H7 (cell line): ENCODE results near the gene FCN2. TPM values are rescaled to one million over a fixed set of nuclear protein-coding genes. Genes with fewer than 3 reads are reported as not detected.

ENCODE experiments used
- DNase-seq: peaks from one replicate; pipeline ENCODE4 v3.0.0; 2012
- H3K27me3 ChIP-seq: 2 replicates; pipeline ENCODE4 v1.6.0; 2011; ENCODE audit warnings: mild to moderate bottlenecking, low read length; ENCODE audit not compliant: control insufficient read depth, insufficient read depth
- H3K36me3 ChIP-seq: replicated peaks from 2 replicates; pipeline ENCODE4 v1.5.1; 2011; ENCODE audit warnings: low read length; ENCODE audit not compliant: control insufficient read depth, insufficient read depth
- H3K4me3 ChIP-seq: 2 replicates; pipeline ENCODE4 v1.5.1; 2011; ENCODE audit warnings: low read depth, mild to moderate bottlenecking, control low read depth, low read length, moderate library complexity; ENCODE audit not compliant: insufficient read depth
- total RNA-seq: library from RNA; depleted of rRNA; stranded (reverse); fragments of >200 nt; shearing (Covaris generic); gene quantifications from 2 replicates; pipeline ENCODE4 v1.2.3, GENCODE V29; 2014

FCN2 gene
- total RNA-seq, 1 experiment from 2014 or later: not detected

DNA sequence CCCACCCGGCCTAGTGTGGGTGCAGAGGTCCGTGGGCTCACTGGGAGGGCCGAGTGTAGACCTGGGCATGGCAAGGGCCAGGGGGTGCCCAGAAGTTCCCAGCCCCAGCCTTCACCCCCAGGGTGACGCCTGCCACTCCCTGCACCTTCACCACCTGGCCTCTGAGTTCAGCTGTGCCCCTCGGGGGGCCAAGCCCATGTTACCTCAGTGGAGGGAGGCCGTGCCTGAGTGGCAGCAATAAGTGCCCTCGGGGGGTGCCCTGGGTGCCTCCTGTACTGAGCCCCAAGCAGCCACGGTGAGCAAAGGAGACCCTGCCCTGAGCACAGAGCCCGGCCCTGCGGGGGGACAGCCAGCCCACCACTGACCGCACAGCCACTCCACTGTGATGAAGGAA is 10.3 kb upstream of the FCN2 start:
- no peaks in the 10 kb centered on the region for H3K36me3 ChIP-seq
- no peaks in the 10 kb centered on the region for H3K27me3 ChIP-seq
- H3K4me3 ChIP-seq: no peak overlapping the region
- peak; percentile 46 for DNase-seq

DNA sequence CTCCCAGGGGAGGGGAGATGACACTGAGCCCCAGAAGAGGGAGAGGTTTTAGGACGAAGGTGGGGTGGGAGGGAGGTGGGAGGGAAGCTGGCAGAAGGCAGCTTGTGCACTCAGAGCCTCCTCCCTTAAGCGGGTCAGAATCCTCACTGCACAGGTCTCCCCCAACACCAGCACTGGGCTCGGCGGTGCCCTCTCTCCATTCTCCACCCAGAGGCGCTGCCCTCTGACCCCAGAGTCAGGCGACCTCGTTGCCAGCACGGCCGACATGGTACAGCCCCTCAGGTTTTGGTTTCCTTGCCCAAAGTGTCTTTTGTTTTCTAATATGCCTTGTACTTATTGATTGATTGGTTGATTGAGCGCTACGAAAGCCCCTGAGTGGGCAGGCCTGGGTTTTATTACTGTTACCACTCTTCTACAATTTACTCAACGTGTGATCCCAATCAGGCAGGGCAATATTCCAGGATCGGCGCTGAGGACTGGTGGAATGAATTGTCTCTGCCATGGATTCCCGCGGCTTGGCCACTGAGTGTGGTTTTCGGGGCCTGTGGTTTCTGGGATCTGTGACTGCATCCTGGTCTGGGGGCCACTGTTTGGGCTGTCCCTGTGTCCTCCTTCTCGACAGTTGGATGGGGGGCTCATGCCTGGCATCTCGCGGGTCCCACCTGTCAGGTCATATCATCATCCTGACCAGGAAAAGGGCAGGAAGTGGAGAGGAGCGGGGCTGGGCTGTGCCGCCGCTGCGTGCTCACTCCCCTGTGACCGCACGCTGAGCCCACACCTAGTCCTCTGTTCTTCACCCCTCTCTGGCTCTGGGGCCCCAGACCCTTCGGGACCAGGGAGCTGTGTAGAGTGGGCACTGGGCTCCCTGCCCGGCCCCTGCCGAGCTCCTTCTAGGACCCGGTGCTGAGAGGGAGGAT is 9.6 kb upstream of the FCN2 start:
- no peaks in the 10 kb centered on the region for H3K36me3 ChIP-seq
- DNase-seq: peak; percentile 35
- H3K4me3 ChIP-seq: no peak overlapping the region
- no peaks in the 10 kb centered on the region for H3K27me3 ChIP-seq

DNA sequence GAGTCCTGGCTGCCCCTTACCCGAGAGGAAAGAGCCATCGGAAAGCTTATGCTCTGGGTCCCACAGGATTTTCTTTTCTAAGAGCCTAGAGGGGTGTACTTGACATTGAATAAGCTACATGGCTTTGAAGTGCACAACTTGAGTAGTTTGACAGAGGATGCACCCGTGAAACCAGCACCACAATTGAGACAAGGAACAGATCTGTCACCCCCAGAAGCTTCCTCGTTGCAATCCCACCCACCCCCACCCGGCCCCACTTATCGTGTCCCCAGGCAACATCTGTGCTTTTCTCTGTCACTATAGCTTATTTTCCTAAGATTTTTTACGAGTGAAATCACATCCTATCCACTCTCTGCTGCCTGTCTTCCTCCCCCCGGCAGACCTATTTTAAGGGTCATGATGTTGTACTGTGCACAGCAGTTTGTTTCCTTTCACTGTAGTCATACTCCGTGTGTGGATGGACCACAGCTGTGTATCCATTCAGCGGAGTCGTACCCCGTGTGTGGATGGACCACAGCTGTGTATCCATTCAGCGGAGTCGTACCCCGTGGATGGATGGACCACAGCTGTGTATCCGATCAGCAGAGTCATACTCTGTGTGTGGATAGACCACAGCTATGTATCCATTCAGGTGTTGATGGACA is 8.8 kb upstream of the FCN2 start:
- Histone ChIP-seq H3K4me3 (no peak overlapping the region), H3K27me3 (no peaks in the 10 kb centered on the region), H3K36me3 (no peaks in the 10 kb centered on the region)
- DNase-seq: peak; percentile 21

DNA sequence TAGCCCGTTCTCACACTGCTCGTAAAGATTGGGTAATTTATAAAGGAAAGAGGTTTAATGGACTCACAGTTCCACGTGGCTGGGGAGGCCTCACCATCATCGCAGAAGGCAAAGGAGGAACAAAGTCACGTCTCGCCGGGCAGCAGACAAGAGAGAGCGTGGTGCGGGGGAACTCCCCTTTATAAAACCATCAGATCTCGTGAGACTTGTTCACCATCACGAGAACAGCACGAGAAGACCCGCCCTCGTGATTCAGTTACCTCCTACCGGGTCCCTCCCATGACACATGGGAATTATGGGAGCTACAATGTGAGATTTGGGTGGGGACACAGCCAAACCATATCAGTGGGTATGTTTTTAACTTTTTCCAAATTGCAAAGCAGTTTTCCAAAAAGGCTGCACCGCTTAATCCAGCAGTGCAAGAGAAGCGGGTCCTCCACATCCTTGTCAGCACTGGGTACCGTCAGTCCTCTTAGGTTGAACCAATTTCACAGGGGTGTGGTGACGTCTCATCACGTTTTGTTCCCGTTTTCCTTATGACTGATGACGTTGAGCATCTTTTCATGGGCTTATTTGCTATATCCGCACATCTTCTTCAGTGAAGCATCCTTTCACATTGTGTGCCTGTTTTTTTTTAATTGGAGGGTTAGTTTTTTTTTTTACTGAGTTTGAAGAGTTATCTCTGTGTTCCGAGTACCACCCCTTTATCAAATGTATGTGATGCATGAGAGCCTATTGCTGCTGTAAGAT is 8.0 kb upstream of the FCN2 start:
- Histone ChIP-seq H3K27me3 (no peaks in the 10 kb centered on the region), H3K4me3 (no peak overlapping the region), H3K36me3 (no peaks in the 10 kb centered on the region)
- no peak for DNase-seq

DNA sequence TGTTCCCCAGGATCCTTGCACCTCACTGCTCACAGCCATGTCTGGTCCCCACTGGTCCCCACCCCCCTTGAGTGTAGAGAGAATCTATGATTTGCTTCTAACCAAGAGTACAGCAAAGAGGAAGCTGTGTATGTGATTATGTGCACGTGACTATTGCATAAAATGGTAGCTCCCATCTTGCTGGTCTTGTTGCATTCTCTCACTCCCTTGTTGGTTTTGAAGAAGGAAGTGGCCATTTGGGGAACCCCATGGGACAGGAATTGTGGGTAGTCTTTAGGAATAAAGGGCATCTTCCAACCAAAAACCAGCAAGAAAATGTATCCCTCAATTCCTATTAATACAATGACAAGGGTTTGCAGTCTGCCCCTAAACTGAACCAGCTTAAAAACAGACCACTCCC is 5.2 kb upstream of the FCN2 start:
- Histone ChIP-seq H3K27me3 (no peaks in the 10 kb centered on the region), H3K36me3 (no peaks in the 10 kb centered on the region), H3K4me3 (no peak overlapping the region)
- no peak for DNase-seq

DNA sequence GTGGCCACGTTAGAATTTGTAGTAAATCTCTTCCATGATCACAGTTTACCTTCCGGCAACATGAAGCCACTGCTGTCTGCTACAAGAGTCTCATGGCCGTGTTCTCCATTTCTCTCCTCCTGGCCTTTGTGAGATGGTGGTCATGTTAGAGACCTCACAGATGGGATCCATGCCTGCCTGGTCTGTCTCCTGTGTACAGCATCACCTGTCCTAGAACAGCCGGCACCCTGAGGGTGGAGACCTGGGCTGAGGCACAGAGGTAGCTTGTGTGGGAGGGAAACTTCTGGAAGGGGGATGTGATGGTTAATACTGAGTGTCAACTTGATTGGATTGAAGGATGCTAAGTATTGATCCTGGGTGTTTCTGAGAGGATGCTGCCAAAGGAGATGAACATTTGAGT is 3.1 kb upstream of the FCN2 start:
- H3K4me3 ChIP-seq: no peak overlapping the region
- no peaks in the 10 kb centered on the region for H3K27me3 ChIP-seq
- H3K36me3 ChIP-seq: no peaks in the 10 kb centered on the region
- DNase-seq: no peak

DNA sequence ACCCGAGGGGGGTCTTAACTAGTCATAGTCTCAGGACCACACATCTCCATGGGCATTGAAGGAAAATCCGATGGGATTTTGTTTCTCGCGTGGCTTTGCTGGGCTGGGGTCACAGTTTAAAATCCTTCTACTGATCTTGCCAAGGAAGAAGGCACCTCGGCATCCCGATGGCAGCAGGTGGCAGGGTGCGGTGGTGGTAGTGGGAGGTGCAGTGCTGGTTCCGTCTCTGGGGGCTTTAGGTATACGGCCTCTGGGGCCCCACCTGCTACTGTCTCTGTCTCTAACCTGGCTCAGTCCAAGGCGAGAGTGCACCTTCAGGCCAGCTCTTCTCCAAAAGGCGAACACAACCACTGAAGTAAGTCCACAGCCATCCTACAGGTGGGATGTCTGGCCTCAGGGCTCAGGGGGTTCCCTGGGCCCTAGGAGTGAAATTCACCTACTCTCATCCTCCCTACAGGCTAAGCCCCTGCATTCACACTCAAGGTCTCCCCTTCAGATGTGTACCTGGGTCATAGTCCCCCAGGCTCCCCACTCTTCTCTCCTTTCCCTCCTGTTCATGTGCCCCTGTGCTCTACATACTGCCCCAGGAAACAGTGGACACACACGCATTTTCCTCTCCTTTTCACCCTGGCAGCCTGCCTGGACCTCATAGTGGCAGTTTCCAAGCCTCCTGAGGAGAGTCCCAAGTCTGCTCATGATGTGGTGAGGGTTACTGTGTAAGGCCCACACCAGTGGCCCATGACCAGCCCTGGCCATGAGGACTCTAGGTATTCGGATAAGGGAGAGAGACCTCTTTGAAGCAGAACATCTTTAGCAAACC is 736 bp upstream of the FCN2 start:
- Histone ChIP-seq H3K27me3 (no peaks in the 10 kb centered on the region), H3K4me3 (no peak overlapping the region), H3K36me3 (no peaks in the 10 kb centered on the region)
- DNase-seq: no peak

DNA sequence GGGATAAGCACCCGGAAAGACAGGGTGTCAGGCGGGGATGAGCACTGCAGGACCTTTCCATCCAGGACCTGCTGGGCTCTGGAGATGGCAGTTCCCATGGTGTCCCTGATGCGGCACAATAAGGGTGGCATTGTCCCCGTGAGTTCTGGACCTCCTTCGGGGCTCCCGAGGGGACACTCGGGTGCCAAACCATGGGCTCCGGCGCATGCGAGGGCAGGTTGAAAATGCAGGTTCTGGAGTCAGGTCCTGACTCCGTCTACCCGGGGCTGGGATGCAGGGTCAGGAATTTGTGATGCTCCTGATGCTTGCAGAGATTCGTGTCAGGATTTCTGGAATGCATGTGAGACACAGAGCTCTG is 682 bp downstream of the FCN2 start:
- no peak for DNase-seq
- Histone ChIP-seq H3K27me3 (no peaks in the 10 kb centered on the region), H3K4me3 (no peak overlapping the region), H3K36me3 (no peaks in the 10 kb centered on the region)

DNA sequence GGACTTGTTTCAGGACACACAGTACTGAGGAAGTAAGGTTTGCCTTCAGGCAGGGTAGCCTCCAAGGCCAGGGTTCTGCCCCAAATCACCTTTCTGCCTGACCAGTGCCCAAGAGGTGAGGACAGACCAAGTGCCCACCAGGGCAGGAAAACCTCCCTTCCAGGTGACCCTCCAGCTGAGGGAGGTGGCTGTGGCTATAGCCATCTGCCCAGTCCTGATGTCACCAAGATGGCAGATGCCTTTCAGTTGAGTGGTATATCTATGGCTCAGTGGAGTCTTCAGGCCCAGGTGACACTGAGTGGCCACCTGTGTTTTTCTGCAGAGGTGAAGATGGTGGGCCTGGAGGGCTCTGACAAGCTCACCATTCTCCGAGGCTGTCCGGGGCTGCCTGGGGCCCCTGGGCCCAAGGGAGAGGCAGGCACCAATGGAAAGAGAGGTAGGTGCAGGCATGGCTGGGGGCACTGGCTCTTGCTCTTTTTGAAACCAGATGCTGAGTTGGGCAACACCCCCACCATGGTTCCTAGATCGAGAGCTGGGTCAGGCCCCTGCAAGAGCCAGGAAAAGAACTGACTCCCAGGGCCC is 1.7 kb downstream of the FCN2 start:
- no peak overlapping the region for H3K4me3 ChIP-seq
- H3K36me3 ChIP-seq: no peaks in the 10 kb centered on the region
- no peak for DNase-seq
- no peaks in the 10 kb centered on the region for H3K27me3 ChIP-seq

DNA sequence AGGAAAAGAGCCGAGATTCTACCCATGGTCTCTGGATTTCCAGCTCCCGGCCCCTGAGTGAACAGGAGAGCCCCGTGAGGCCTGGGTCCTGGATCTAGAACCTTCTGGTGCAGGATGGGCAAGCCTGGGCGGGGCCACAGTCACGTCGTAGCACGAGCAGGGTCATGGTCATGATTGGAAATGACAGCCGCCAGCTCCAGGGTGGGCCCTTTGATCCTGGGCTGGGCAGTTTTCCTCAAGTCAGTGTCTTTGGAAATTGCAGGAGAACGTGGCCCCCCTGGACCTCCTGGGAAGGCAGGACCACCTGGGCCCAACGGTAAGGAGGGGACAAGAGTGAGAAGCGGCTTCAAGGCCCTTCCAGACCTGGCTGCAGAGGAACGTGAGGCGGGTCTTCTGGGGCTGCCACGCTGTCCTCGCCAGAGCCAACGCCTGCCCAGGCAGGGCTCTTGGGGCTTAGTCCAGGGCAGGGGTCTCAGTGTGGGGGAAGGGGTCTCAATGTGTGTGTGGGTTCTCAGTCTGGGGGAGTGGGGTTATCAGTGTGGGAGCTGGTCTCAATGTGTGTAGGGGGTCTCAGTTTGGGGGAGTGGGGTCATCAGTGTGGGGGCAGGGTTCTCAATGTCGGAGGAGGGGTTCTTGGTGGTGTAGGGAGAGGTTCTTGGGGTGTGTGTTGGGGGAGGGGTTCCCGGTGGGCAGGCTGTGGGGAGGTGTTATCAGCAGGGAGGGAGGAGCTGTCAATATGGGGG is 2.6 kb downstream of the FCN2 start:
- Histone ChIP-seq H3K36me3 (no peaks in the 10 kb centered on the region), H3K27me3 (no peaks in the 10 kb centered on the region), H3K4me3 (no peak overlapping the region)
- DNase-seq: no peak

DNA sequence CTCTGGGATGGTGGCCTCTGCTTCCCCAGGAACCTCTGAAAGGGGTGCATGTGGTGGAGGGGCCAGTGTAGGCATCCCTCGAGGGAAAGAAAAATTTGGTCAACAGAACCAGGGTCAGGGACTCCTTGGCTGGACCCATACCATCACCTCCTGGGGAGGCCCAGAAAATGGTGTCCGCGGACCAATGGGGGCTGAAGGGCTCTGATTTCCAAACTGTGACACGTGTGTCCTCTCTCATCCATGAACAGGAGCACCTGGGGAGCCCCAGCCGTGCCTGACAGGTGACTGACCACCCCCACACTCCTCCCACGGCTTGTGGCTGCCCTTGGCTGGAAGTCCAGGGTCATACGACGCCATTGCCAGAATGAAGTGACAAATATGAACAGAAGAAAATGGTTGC is 3.9 kb downstream of the FCN2 start:
- no peak for DNase-seq
- Histone ChIP-seq H3K4me3 (no peak overlapping the region), H3K36me3 (no peaks in the 10 kb centered on the region), H3K27me3 (no peaks in the 10 kb centered on the region)

DNA sequence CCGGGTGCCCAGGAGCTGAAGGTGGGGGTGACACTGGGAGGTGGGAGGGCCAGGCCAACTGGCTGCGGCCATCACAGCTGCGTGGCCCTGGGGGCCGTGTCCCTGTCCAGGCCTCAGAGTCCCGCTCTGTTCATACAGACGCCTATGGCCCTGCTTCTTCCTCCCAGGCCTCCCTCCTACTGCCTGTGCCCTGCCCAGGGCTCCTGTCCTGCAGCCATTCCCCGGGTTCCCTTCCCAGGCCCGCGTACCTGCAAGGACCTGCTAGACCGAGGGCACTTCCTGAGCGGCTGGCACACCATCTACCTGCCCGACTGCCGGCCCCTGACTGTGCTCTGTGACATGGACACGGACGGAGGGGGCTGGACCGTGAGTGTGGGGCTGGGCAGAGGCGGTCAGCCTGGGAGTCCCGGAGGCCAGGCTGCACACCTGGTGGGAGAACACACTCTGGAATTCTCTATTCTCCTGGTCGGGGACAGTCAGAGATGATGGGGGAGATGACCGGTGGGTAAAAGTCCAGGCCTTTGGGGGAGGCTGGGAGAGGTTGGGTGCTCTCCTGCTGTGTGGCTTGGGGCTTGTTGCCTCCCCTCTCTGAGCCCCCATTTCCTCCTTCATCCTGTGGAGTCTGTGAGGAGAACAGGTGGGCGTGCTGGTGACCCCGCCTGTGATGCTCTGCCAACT is 4.5 kb downstream of the FCN2 start:
- Histone ChIP-seq H3K4me3 (no peak overlapping the region), H3K27me3 (no peaks in the 10 kb centered on the region), H3K36me3 (no peaks in the 10 kb centered on the region)
- DNase-seq: no peak
